HG03469 (cell line): ENCODE results near the gene RASA3.
"Not testable (repeated sequence)": the region's sequence is repeated elsewhere in the genome, so short reads cannot be mapped to it uniquely, and the experiment has no call there.

Source experiments
- ATAC-seq: cut with Tn5 transposase; IDR thresholded peaks from one replicate; pipeline ENCODE4 v1.9.1; 2021; ENCODE audit warnings: mild to moderate bottlenecking, moderate library complexity, moderate number of reproducible peaks; ENCODE audit not compliant: unreplicated experiment

The RASA3 gene

GRCh38 chr13:114103801-114104654 is 28.4 kb downstream of the RASA3 start:
- ATAC-seq, result no peak

- ATAC-seq, result not testable (repeated sequence)
Observed at GRCh38 chr13:114103289-114103621, 29.2 kb downstream of the RASA3 start.

- no peak for ATAC-seq
Observed at GRCh38 chr13:114102521-114103288, 29.7 kb downstream of the RASA3 start.

- ATAC-seq, result no peak
Observed at GRCh38 chr13:114102131-114102520, 30.3 kb downstream of the RASA3 start.

DNA sequence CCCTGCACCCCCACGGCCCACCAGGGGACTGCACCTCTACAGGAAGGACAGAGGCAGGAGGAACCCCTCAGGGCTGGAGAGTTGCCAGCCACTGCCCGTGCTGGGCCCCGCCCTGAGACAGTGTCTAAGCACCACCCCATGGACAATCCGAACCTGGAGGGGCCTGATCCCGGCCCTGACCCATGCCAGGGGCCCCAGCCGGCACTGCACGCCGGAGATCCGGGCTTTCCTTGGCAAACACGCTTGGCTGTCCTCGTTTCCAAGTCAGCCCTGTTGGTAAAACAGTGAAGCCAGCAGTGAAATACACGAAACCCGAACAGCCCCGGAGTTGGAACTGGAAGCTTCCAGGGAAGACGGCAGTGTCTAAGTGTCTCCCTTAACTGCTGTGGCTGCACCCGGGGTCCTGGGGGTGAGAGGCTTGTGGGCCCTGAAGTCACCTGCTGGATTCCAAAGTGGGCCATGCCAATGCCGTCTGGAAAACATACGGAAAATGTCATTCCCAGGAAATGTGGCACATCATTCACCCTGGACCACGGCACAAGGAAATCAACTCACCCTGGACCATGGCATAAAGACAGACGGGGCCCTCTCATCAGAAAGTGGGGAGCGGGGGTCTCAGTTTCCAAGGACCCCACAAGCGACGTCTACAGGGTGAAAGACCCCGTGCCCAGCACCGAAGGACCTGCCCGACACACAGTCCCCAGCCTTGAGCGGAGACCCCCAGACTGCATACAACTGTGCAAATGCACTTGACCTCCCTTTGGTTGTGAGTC is 30.9 kb downstream of the RASA3 start:
- no peak for ATAC-seq

- no peak for ATAC-seq
Observed at GRCh38 chr13:114100446-114101357, 31.7 kb downstream of the RASA3 start.

DNA sequence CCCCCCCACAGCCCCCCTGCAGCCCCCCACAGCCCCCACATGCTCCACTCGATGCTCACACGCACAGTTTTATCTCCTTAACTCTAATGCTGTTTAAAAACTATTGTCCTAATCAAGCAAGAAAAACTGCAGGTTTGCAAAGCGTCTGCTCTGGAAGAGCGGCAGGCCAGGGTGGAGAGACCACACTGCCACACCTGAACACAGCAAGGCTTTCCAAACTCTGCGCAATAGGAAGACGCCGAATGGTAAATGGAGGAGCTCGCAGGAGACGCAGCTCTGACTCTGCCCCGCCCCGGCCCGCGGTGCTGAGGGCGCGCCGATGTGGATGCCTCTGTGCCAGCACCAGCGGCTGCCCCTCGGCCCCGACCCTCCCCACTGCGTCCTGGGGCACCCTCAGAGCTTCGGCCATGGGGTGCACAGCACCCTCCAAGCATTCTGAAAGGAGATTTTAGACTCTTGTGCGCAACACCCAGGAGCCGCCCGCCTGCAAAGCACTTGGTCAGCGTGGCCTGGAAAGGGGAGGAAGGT is 32.4 kb downstream of the RASA3 start:
- ATAC-seq, result no peak

- ATAC-seq, result no peak
Observed at GRCh38 chr13:114099191-114099590, 33.2 kb downstream of the RASA3 start.

GRCh38 chr13:114098689-114099056 is 33.8 kb downstream of the RASA3 start:
- ATAC-seq, result not testable (repeated sequence)

DNA sequence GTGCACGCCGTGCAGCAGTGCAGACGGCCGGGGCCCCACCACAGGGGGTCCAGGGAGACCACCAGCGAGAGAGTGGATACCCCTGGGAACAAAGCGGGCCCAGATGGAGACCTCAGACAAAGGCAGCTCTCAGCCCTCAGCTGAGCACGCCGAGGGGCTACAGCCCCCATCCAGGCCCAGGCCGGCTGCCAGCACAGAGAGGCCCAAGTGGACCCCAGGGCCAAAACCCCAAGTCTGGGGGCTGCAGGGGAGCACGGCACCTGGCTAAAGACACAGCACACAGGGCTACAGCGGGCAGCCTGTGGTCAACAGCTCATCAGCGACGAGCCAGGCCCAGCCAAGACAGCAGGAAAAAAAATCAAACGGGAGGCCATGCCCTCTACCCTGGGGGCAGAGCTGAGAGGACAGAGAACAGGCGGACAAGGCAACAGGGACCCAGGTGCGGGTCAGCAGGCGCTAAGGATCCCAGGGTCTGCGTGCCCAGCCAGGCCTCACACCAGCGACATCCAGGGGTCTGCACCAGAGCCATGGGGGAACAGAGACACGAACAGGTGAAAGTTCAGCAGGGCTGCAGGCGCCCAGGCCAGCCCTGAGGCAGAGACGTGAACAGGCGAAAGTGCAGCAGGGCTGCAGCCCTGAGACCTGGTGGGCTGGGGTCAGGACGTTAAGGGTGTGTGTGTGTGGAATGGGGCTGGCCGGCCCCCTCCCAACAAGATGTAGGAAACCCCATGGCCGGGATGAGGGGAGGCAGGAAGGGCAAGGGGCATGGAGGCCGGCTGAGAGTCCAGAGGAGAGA is 34.3 kb downstream of the RASA3 start:
- ATAC-seq, result no peak

DNA sequence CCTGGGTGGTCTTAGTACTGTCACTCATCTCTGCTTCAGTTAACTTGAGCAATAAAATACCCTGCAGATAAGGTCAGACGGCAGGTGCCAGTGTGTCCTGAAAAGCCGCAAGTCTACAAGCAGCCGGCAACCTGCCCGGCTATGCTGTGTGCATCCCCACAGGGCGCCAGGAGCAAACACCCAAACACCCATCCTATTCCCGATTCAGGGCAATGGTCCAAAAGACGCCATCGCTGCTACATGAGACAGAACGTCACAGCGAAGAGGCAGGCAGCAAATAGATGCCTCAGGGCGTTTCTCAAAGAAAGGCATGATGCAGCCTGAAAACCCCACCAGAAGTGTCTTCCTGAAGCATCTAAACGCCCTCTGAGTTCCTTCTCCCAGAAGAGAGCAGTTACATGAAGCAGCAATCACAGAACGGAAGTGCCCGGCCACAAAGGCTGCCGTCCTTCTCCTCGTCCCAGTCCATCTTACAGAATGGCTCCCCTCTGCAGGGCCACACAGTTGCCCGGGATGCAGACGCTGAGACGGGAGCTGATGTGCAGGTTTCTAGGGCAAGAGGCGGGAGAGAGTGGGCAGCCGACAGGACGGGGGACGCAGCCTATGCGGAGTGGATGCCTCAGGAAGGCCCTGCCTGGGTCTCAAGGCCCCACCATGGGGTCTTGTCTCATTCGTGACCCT is 35.1 kb downstream of the RASA3 start:
- no peak for ATAC-seq

DNA sequence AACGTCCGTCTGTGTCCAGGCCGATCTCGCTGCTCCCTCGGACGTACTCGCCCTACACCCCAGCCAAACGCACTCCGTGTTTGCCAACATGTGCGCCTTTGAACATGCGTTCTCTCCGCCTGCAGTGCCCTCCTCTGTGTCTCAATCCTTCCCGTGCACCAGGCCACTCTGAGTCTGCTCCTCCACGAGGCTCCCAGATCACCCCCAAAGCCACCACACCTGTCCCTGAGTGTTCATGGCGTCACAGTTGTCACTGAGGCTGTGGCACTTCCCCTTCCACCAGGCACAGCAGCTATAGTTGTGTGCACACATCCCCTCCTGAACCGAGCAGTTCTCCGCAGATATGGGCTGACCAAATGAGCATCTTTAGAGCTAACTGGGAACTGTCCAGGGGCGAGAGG is 35.6 kb downstream of the RASA3 start:
- no peak for ATAC-seq

DNA sequence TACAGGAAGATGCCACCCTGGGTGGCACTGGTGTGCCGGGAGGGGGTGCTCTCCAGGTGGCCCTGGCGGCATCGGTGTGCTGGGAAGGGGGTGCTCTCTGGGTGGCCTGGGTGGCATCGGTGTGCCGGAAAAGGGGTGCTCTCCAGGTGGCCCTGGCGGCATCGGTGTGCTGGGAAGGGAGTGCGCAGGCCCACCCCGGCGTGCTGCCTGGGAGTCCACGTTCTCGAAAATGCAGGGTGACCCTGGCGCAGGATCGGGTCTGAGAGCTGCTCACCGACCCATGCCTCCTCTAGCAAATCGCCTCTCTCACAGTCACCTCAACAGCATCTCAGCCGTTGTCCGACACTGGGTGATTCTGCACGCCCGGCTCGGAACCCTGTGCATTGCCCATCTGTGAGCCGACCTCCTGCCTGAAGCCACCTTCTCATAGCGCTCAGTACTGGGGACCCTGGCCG is 36.4 kb downstream of the RASA3 start:
- no peak for ATAC-seq

- ATAC-seq, result no peak
Observed at GRCh38 chr13:114095486-114095885, 36.9 kb downstream of the RASA3 start.

DNA sequence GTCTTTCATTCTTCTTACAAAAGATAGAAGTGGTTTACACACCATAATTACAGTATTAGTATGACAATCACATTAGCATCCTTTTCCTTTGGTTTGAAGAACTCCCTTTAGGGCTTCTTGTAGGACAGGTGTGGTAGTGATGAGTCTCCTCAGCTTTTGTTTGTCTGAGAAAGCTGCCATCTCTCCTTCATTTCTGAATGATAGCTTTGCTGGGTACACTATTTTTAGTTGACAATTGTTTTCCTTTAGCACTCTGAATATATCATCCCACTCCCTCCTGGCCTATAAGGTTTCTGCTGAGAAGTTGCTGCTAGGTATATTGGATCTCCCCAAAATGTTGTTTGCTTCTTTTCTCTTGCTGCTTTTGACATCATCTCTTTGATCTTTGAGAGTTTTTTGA is 39.3 kb downstream of the RASA3 start:
- no peak for ATAC-seq

DNA sequence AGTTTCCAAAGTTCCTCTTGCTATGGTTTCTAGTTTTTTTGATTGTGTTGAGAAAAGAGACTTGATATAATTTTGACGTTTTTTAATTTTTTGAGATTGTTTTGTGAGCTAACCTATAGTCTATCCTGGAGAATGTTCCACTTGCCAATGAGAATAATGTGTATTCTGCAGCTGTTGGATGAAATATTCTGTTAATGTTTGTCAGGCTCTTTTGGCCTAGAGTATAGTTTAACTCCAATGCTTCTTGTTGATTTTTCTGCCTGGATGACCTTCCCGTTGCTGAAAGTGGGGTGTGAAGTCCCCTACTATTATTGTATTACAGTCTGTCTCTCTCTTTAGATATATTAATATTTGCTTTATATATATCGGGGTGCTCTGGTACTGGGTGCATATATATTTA is 40.0 kb downstream of the RASA3 start:
- ATAC-seq, result no peak

DNA sequence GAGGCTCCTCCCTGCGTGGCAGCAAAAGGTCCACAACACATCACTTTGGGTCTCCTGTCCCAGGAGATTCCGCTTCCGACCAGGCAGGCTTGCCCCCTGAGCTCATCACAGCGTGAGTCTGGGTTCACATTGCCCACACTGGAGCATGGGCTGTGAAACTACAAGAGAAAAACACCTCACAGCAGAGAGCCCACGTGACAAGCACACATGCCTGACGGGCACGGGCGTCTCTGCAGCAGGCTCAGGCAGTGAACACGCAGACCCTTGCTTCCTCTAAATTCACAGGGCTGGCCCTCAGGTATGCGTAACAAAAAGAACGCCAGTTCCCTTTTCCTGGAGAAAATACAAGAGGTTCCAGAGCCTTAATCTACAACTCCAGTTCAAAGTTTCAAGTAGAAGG is 41.9 kb downstream of the RASA3 start:
- ATAC-seq, result no peak

GRCh38 chr13:114089751-114090400 is 42.5 kb downstream of the RASA3 start:
- ATAC-seq, result no peak
